Mesenchymal stem cell (in vitro differentiated cells and primary cell): ENCODE measurements around the gene MBNL2.
A peak's percentile ranks its signal among the peaks of the same experiment; 100 is the strongest.

Experiments used
- DNase-seq: peaks from one replicate; pipeline ENCODE4 v3.0.0-alpha.2; 2013
- H2AFZ ChIP-seq: one replicate; pipeline ENCODE4 v1.6.1; 2013; ENCODE audit warnings: low read depth, mild to moderate bottlenecking, control low read depth, inconsistent platforms, low read length, moderate library complexity
- H2AK5ac ChIP-seq: 2 replicates; pipeline ENCODE4 v1.6.1; 2013; ENCODE audit warnings: low read length, moderate library complexity, mild to moderate bottlenecking, inconsistent platforms; ENCODE audit not compliant: severe bottlenecking
- H2BK120ac ChIP-seq: one replicate; pipeline ENCODE4 v1.6.1; 2013; ENCODE audit warnings: low read depth, mild to moderate bottlenecking, inconsistent platforms, low read length, moderate library complexity
- H2BK12ac ChIP-seq, 2 experiments: one replicate each; pipeline ENCODE4 v1.6.1; 2013; ENCODE audit warnings: inconsistent platforms in 2 of 2, low read length in 2 of 2, mild to moderate bottlenecking in 2 of 2, moderate library complexity in 2 of 2, control low read depth in 1 of 2
- H2BK15ac ChIP-seq: one replicate; pipeline ENCODE4 v1.6.1; 2013; ENCODE audit warnings: mild to moderate bottlenecking, low read depth, inconsistent platforms; ENCODE audit not compliant: poor library complexity, severe bottlenecking
- H2BK5ac ChIP-seq: 2 replicates; pipeline ENCODE4 v1.6.1; 2013; ENCODE audit warnings: low read depth, mild to moderate bottlenecking, low read length, control low read depth, inconsistent platforms; ENCODE audit not compliant: poor library complexity, severe bottlenecking
- H3K14ac ChIP-seq, 2 experiments: one replicate each; pipeline ENCODE4 v1.6.1; 2013; ENCODE audit warnings: inconsistent platforms in 2 of 2, low read length in 2 of 2, control low read depth in 1 of 2, mild to moderate bottlenecking in 1 of 2, moderate library complexity in 1 of 2
- H3K18ac ChIP-seq, 2 experiments: one replicate each; pipeline ENCODE4 v1.6.1; 2013; ENCODE audit warnings: inconsistent platforms in 2 of 2, low read length in 2 of 2, control low read depth in 1 of 2, low read depth in 1 of 2, mild to moderate bottlenecking in 1 of 2
- H3K23ac ChIP-seq, 2 experiments: one replicate each; pipeline ENCODE4 v1.6.1; 2013; ENCODE audit warnings: inconsistent platforms in 2 of 2, low read length in 2 of 2, mild to moderate bottlenecking in 2 of 2, moderate library complexity in 2 of 2, control low read depth in 1 of 2
- H3K27ac ChIP-seq: 2 replicates; pipeline ENCODE4 v1.5.1; 2013; ENCODE audit warnings: mild to moderate bottlenecking, moderate library complexity, low read length, control low read depth, inconsistent platforms; ENCODE audit not compliant: poor library complexity, severe bottlenecking
- H3K27me3 ChIP-seq, 2 experiments: 2 replicates each; pipeline versions ENCODE4 v1.6.1 to v1.7.0; 2013; ENCODE audit warnings: low read length in 2 of 2, mild to moderate bottlenecking in 2 of 2, moderate library complexity in 2 of 2, control low read depth in 1 of 2, inconsistent platforms in 1 of 2; ENCODE audit not compliant: control insufficient read depth in 1 of 2, insufficient read depth in 1 of 2
- H3K36me3 ChIP-seq, 2 experiments: 2 replicates each; pipeline versions ENCODE4 v1.6.1 to v1.7.0; 2013; ENCODE audit warnings: low read length in 2 of 2, control low read depth in 1 of 2, inconsistent platforms in 1 of 2, low read depth in 1 of 2, mild to moderate bottlenecking in 1 of 2; ENCODE audit not compliant: insufficient read depth in 2 of 2, control insufficient read depth in 1 of 2
- H3K4ac ChIP-seq, 2 experiments: one replicate each; pipeline ENCODE4 v1.6.1; 2013; ENCODE audit warnings: inconsistent platforms in 2 of 2, low read length in 2 of 2, mild to moderate bottlenecking in 2 of 2, moderate library complexity in 2 of 2, control low read depth in 1 of 2, low read depth in 1 of 2
- H3K4me1 ChIP-seq: 2 replicates; pipeline ENCODE4 v1.6.1; 2013; ENCODE audit warnings: low read depth, low read length, control low read depth; ENCODE audit not compliant: control insufficient read depth, insufficient read depth
- H3K4me2 ChIP-seq: 2 replicates; pipeline ENCODE4 v1.6.1; 2013; ENCODE audit warnings: low read length, mild to moderate bottlenecking, inconsistent platforms; ENCODE audit not compliant: poor library complexity, severe bottlenecking
- H3K4me3 ChIP-seq, 2 experiments: 2 replicates each; pipeline versions ENCODE4 v1.5.1 to v1.7.0; 2013; ENCODE audit warnings: low read length in 2 of 2, mild to moderate bottlenecking in 2 of 2, control low read depth in 1 of 2, low read depth in 1 of 2; ENCODE audit not compliant: insufficient read depth in 1 of 2
- H3K79me1 ChIP-seq: replicated peaks from 2 replicates; pipeline ENCODE4 v1.6.1; 2013; ENCODE audit warnings: mild to moderate bottlenecking, control low read depth, low read length, inconsistent platforms; ENCODE audit not compliant: poor library complexity, severe bottlenecking
- H3K9ac ChIP-seq: 2 replicates; pipeline ENCODE4 v1.7.0; 2013; ENCODE audit warnings: mild to moderate bottlenecking, low read length, moderate library complexity
- H3K9me3 ChIP-seq: 2 replicates; pipeline ENCODE4 v1.7.0; 2013; ENCODE audit warnings: mild to moderate bottlenecking, low read length; ENCODE audit not compliant: control insufficient read depth
- H4K8ac ChIP-seq: one replicate; pipeline ENCODE4 v1.6.1; 2013; ENCODE audit warnings: inconsistent platforms, mild to moderate bottlenecking, low read length, moderate library complexity
- H4K91ac ChIP-seq: one replicate; pipeline ENCODE4 v1.6.1; 2013; ENCODE audit warnings: mild to moderate bottlenecking, low read length, inconsistent platforms
- WGBS: methylation state at CpG from one replicate; pipeline ENCODE4 v1.1.7; 2013; ENCODE audit warnings: mixed read lengths; 5-methylcytosine and 5-hydroxymethylcytosine counted together

The MBNL2 gene

GRCh38 chr13:97226788-97227627, 4.9 kb downstream of the MBNL2 start:
- Histone ChIP-seq H3K18ac (no peak overlapping the region), H3K79me1 (peaks cover 2% of the 10 kb centered on the region), H2AFZ (no peak overlapping the region), H3K23ac (no peak overlapping the region), H2BK12ac (no peak overlapping the region), H3K4ac (no peak overlapping the region), H4K8ac (no peak overlapping the region), H3K4me1 (peaks cover 17% of the 10 kb centered on the region), H3K36me3 (peaks cover 0 to 10% of the 10 kb centered on the region in 2 experiments), H3K27ac (no peak overlapping the region), H2BK120ac (no peak overlapping the region), H3K4me2 (peak overlapping the region; percentile 8), H2AK5ac (no peak overlapping the region), H4K91ac (no peak overlapping the region), H3K27me3 (no peaks in the 10 kb centered on the region), H2BK15ac (no peak overlapping the region), H3K4me3 (peak overlapping the region in 1 of 2 experiments; percentile 16), H3K9ac (peak overlapping the region; percentile 95), H3K9me3 (no peaks in the 10 kb centered on the region), H2BK5ac (no peak overlapping the region), H3K14ac (no peak overlapping the region)
- WGBS, result 27% methylated on average over 3 of the region's 6 CpGs
- peak; percentile 64 for DNase-seq

- Histone ChIP-seq H3K14ac (no peak overlapping the region), H3K36me3 (peaks cover 0 to 10% of the 10 kb centered on the region in 2 experiments), H2BK12ac (no peak overlapping the region), H2BK15ac (no peak overlapping the region), H2AK5ac (no peak overlapping the region), H3K4me1 (peaks cover 18% of the 10 kb centered on the region), H3K4me2 (no peak overlapping the region), H3K9ac (no peak overlapping the region), H3K18ac (no peak overlapping the region), H2BK120ac (no peak overlapping the region), H3K4me3 (no peak overlapping the region), H3K4ac (no peak overlapping the region), H4K8ac (no peak overlapping the region), H3K9me3 (no peaks in the 10 kb centered on the region), H3K27me3 (no peaks in the 10 kb centered on the region), H3K79me1 (peaks cover 6% of the 10 kb centered on the region), H4K91ac (no peak overlapping the region), H3K23ac (no peak overlapping the region), H2AFZ (no peak overlapping the region), H2BK5ac (no peak overlapping the region), H3K27ac (no peak overlapping the region)
- WGBS, result 100% methylated on average over 1 of the region's 3 CpGs
- no peak for DNase-seq
Measured at GRCh38 chr13:97228850-97229521, 6.9 kb downstream of the MBNL2 start.

GRCh38 chr13:97229699-97230098, 7.6 kb downstream of the MBNL2 start:
- Histone ChIP-seq H3K4me2 (no peak overlapping the region), H3K4me3 (no peak overlapping the region), H3K27ac (no peak overlapping the region), H4K91ac (no peak overlapping the region), H2BK12ac (no peak overlapping the region), H3K36me3 (peaks cover 2 to 14% of the 10 kb centered on the region in 2 experiments), H2AFZ (no peak overlapping the region), H3K9me3 (no peaks in the 10 kb centered on the region), H2BK5ac (no peak overlapping the region), H3K4ac (no peak overlapping the region), H3K14ac (no peak overlapping the region), H4K8ac (no peak overlapping the region), H3K79me1 (peaks cover 6% of the 10 kb centered on the region), H2BK120ac (no peak overlapping the region), H3K27me3 (no peaks in the 10 kb centered on the region), H3K18ac (no peak overlapping the region), H3K23ac (no peak overlapping the region), H2BK15ac (no peak overlapping the region), H3K4me1 (peaks cover 18% of the 10 kb centered on the region), H2AK5ac (no peak overlapping the region), H3K9ac (no peak overlapping the region)
- 98% methylated on average over 3 of the region's 3 CpGs for WGBS
- no peak for DNase-seq

- no peak overlapping the region for H3K14ac ChIP-seq
- H2BK120ac ChIP-seq, result no peak overlapping the region
- H2BK15ac ChIP-seq, result no peak overlapping the region
- H2BK5ac ChIP-seq, result no peak overlapping the region
- no peak overlapping the region for H2AFZ ChIP-seq
- H3K4ac ChIP-seq, result no peak overlapping the region
- no peak overlapping the region for H3K9ac ChIP-seq
- peak overlapping the region in 1 of 2 experiments; percentile 6 for H2BK12ac ChIP-seq
- peaks cover 11% of the 10 kb centered on the region for H3K4me1 ChIP-seq
- no peak overlapping the region for H3K23ac ChIP-seq
- peaks cover 6% of the 10 kb centered on the region for H3K79me1 ChIP-seq
- no peak overlapping the region for H4K91ac ChIP-seq
- H3K18ac ChIP-seq, result no peak overlapping the region
- H3K27me3 ChIP-seq, result no peaks in the 10 kb centered on the region
- 100% methylated on average over 1 of the region's 4 CpGs for WGBS
- no peaks in the 10 kb centered on the region for H3K9me3 ChIP-seq
- peaks cover 4 to 19% of the 10 kb centered on the region in 2 experiments for H3K36me3 ChIP-seq
- H3K4me3 ChIP-seq, result no peak overlapping the region
- H3K27ac ChIP-seq, result no peak overlapping the region
- H3K4me2 ChIP-seq, result no peak overlapping the region
- no peak for DNase-seq
- no peak overlapping the region for H4K8ac ChIP-seq
- no peak overlapping the region for H2AK5ac ChIP-seq
Measured at GRCh38 chr13:97231118-97231828, 9.1 kb downstream of the MBNL2 start.
